Muscle of arm (tissue), 12 donors: Measurements from ENCODE around the gene DDIT3. TPM values are rescaled to one million over a fixed set of nuclear protein-coding genes. Genes with fewer than 3 reads are reported as not detected.
"Not testable (repeated sequence)": the region's sequence is repeated elsewhere in the genome, so short reads cannot be mapped to it uniquely, and the experiment has no call there.

ENCODE experiments used
- DNase-seq: peaks from one replicate; pipeline ENCODE4 v3.0.0-alpha.2; 2013
- polyA plus RNA-seq, 12 donors: library from polyadenylated mRNA; unstranded; fragments of 120-200 nt; gene quantifications; one replicate each; pipeline ENCODE4 v1.2.1, GENCODE V29; 2013; ENCODE audit not compliant: insufficient read length in 12 of 12

The DDIT3 gene
- polyA plus RNA-seq, 12 donors = 8.5 to 15.6 (median 13.2) TPM; not detected in 1

GRCh38 chr12:57514720-57515407, 5.5 kb downstream of the DDIT3 start:
- no peak for DNase-seq

GRCh38 chr12:57514246-57514645, 6.1 kb downstream of the DDIT3 start:
- DNase-seq = not testable (repeated sequence)

- not testable (repeated sequence) for DNase-seq
Observed at GRCh38 chr12:57513677-57514076, 6.6 kb downstream of the DDIT3 start.

- no peak for DNase-seq
Observed at GRCh38 chr12:57513266-57513665, 7.0 kb downstream of the DDIT3 start.

- no peak for DNase-seq
Observed at GRCh38 chr12:57512665-57513064, 7.6 kb downstream of the DDIT3 start.

GRCh38 chr12:57511588-57512325, 8.6 kb downstream of the DDIT3 start:
- DNase-seq = no peak

GRCh38 chr12:57511161-57511560, 9.2 kb downstream of the DDIT3 start:
- no peak for DNase-seq

GRCh38 chr12:57507796-57508195, 12.5 kb downstream of the DDIT3 start:
- DNase-seq = not testable (repeated sequence)

GRCh38 chr12:57506541-57506940, 13.8 kb downstream of the DDIT3 start:
- DNase-seq = not testable (repeated sequence)

GRCh38 chr12:57502311-57502969, 17.9 kb downstream of the DDIT3 start:
- not testable (repeated sequence) for DNase-seq

GRCh38 chr12:57500213-57500612, 20.1 kb downstream of the DDIT3 start:
- DNase-seq = no peak

GRCh38 chr12:57498571-57498970, 21.7 kb downstream of the DDIT3 start:
- no peak for DNase-seq

GRCh38 chr12:57498132-57498502, 22.2 kb downstream of the DDIT3 start:
- DNase-seq = no peak

- no peak for DNase-seq
Observed at GRCh38 chr12:57497223-57498131, 22.8 kb downstream of the DDIT3 start.

- DNase-seq = no peak
Observed at GRCh38 chr12:57496822-57497221, 23.5 kb downstream of the DDIT3 start.

- DNase-seq = not testable (repeated sequence)
Observed at GRCh38 chr12:57495051-57495701, 25.1 kb downstream of the DDIT3 start.

GRCh38 chr12:57491393-57492280, 28.7 kb downstream of the DDIT3 start:
- DNase-seq = no peak

- DNase-seq = no peak
Observed at GRCh38 chr12:57490126-57490525, 30.2 kb downstream of the DDIT3 start.

GRCh38 chr12:57489157-57489641, 31.1 kb downstream of the DDIT3 start:
- DNase-seq = no peak
